ENCODE results near the gene INSRR.

INSRR gene

DNA sequence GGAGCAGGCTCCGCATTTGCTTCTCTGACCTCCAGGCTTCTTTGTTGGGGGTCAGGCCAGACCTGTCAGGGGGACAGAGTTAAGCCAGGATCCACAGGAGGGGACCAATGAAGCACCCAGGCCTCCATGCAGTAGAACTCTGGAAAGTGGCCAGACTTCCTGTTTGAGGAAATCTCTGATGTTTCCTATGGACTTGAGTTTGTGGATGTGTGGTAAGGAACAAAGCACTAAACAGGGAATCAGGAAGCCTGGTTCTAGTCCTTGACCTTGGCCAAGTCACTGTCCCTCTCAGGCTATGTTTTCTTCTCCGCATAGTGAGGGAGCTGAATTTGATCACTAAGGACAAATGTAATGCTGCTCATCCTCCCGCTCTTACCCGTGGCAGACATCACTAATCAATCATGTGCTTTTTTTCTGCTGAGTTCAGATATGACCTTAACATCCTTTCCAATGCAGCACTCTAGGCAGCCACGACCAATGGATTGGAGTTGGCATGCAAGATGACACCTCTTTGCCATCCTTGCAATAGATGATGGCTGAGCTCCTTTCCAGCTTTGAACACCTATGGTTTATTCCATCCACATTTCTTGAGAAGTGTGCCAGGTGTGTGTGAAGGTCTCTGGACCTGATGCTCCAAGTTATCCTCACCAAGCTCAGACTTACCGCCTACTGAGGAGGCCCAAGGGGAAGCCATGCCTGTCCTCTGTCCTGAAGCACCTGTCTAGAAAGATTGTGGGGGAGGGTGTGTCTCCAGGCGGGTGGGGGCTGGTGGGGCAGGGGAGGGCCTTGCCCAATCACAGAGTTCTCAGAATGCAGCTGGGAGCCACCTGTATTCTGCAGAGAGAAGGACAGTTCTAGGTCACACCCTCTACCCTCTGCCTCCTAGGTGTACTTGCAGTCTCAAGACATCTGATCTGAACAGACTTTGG lies 52.1 kb downstream of the INSRR start:
- no peak for DNase-seq (ENCODE audit: low read depth in 3 of 3)

- no peak for DNase-seq (ENCODE audit: low read depth in 3 of 3)
These were observed 53.0 kb downstream of the INSRR start for GRCh38 chr1:156805766-156806511.

DNA sequence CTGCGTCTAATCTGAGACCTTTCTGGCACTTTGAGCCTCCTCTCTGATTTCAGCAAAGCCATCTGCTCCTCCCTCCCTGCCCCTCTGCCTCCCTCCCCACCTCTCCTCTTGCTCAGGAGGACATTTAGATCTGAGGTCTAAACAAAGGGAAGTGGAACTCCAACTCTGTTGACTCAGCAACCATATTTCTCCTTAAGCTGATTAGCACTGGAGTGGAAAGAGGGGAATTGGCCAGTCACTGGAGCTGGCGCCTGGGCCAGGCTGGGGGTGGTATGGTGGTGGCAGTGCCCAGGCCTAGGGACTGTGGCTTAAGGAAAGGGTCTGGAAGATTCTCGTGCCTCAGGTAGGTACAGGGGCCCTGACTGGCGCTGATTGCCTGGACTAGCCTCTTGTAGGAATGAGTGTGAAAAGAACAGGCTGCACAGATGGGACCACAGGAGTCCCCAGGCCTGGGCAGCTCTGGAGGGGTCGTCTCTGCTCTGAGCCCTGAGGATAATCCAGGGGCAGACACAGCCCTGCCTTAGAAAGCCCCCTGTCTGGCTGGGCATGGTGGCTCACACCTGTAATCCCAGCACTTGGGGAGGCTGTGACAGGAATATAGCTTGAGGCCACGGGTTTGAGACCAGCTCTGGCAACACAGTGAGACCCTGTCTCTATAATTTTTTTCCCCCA lies 54.2 kb downstream of the INSRR start:
- no peak for DNase-seq (ENCODE audit: low read depth in 3 of 3)

- DNase-seq (ENCODE audit: low read depth in 3 of 3), result no peak
These were observed 54.9 kb downstream of the INSRR start for GRCh38 chr1:156804026-156804425.

DNA sequence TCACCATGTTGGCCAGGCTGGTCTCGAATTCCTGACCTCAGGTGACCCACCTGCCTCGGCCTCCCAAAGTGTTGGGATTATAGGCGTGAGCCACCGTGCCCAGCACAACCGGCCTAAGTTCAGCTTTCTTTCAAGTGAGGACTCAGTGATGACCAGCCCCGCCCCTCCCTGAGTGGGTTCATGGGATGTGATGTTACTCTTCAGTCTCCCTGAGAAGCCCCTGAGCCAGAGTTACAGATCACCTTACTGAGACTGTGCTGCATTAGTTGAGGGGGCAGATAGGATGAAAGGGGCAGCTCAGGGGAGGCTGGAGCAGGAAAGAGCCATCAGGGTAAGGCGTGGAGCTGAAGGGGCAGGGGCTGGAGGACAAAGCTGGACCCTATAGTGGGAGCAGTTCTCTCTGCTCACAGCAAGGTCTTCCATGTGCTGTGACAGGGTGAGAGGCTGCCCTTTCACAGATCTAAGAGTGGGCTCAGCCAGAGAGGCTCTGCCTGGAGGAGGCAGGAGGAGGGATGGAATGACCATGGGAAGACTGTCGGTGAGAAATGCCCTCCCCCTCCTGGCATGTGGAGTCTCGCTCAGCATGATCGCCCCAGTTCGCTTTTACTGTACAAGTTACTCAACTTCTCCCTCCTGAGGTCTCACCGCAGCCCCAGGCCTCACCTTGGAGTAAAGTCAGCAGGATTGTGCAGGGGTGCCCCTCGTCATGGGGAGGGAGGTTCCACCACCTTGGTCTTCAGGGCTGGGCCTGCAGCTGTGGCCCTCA lies 55.6 kb downstream of the INSRR start:
- no peak for DNase-seq (ENCODE audit: low read depth in 3 of 3)

- DNase-seq (ENCODE audit: low read depth in 3 of 3), result no peak
These were observed 56.4 kb downstream of the INSRR start for GRCh38 chr1:156802421-156802935.

DNA sequence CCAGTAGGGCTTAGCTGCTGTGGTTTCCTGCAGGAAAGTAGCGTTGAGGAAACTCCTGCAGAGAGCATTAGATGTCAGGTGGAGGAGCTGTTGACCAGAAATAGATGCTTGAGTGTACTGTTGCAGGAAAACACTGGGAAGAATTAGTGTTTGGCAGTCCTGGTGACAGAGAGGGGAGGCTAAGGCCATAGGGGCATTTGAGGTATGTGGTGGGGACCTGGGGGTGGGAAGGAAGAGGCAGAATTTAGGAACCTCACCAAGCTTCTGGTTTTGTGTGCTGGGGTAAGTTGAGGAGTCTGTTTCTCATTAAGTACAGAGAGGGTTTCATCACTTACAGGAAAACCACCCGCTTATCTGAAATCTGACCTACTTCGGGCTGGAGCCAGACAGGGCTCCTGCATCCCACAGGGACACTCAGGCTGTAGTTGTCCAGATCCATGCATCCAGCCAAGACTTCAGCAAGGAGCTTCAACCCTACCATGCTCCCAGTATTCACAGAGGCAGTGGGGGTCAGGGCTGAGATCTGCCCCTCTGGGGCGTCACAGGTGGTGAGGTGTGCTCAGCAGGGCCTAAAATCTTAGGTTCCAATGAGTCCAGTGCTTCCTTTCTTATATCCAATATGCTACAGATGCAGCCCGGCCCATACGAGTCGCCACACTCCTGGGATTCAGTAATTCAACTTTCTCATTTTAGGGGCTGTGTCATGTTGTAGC lies 57.4 kb downstream of the INSRR start:
- no peak for DNase-seq (ENCODE audit: low read depth in 3 of 3)

DNA sequence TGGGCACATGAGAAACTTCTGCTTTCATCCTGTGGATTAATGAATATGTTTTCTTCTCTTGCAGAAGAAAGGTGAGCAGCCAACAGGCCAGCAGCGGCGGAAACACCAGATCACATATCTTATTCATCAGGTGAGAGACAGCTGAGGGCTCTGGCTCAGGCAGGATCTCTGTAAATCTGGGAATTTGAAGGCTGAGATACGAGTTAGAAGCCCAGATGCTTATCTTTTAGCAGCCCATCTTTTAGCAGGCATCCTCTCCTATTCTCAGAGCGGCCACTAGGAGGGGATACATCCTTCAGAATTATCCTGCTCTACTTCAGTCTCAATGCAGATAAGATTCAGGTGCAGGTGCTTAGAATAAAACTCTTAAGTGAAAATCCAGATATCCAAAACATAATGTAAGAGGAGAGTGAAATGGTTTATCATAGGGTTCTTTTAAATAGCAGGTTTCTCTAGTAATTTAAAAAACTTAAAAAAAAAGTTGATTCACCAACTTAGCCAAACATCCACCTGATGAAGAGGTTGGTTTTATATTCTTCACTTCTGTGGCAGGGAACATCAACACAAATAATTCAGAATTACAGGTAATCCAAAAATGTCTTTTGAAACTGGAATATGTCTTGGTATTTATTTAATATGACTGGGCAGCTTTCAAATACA lies 61.6 kb downstream of the INSRR start:
- peak in 1 of 3 experiments; percentile 34 for DNase-seq (ENCODE audit: low read depth in 3 of 3)

GRCh38 chr1:156796340-156797097 lies 62.4 kb downstream of the INSRR start:
- DNase-seq (ENCODE audit: low read depth in 3 of 3), result no peak

GRCh38 chr1:156795787-156796186 lies 63.1 kb downstream of the INSRR start:
- no peak for DNase-seq (ENCODE audit: low read depth in 3 of 3)

DNA sequence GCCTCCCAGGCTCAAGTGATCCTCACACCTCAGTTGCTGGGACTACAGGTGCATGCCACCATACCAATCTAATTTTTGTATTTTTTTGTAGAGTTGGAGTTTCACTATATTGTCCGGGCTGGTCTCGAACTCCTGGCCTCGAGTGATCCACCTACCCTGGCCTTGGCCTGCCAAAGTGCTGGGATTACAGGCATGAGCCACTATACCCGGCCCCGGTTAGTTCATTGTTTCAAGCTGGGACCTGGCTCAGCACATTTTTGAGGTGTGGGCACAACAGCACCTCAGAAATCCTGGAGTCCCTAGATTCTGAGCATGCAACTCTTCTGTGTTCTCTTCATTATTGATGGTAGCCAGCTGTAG lies 63.6 kb downstream of the INSRR start:
- no peak for DNase-seq (ENCODE audit: low read depth in 3 of 3)

DNA sequence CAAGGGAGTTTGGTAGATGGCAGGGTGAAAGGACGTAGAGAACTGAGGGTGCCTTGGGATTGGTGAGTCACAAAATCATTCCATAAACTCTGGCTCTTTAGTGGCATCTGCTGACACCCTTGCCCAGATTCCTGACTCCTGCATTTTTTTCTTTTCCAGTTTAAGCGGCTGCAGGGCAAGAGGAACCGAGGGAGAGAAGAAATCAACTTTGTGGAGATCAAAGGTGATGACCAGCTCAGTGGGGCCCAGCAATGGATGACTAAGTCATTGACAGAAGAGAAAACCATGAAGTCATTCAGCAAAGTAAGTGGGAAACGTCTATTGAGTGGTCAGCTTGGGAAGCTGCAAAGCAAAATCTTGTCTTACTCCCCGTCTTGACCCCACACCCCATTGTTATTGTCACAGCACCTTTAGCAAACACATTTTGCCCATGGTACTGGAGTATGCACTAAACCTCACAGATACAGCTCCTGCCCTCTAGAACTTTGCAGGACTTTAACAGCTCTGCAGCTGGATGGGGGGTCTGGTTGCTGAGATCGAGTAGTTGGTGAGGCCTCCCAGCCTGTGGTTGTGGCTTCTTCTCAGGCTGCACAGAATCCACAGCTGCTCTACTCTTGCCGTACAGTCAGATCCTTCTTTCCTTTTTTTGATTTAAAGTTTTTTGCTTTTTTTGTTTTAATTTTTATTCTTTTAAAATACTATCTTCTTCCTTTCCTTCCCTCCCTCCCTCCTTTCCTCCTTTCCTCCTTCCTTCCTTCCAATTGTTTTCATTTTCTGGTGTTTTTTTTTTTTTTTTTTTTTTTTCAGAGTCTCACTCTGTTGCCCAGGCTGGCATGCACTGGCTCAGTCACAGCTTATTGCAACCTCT lies 64.2 kb downstream of the INSRR start:
- DNase-seq (ENCODE audit: low read depth in 3 of 3), result no peak

Measured in stimulated activated CD4-positive, alpha-beta T cell treated with anti-CD3 and anti-CD28 coated beads, TNF-alpha, amount 100 ng/mL, for 4 hours (primary cell).